Transverse colon (tissue), 4 donors: ENCODE data around the gene ROGDI. TPM values are rescaled to one million over a fixed set of nuclear protein-coding genes. Genes with fewer than 3 reads are reported as not detected.
"Not testable (repeated sequence)": the region's sequence is repeated elsewhere in the genome, so short reads cannot be mapped to it uniquely, and the experiment has no call there.

Source experiments
- DNase-seq: peaks from one replicate; pipeline ENCODE4 v3.0.0-alpha.2; 2019
- H3K27ac ChIP-seq, 4 donors: fragments of 200-600 bp; sonication (generic); 2 replicates each; pipeline ENCODE4 v1.5.1; 2016 to 2018; ENCODE audit warnings: inconsistent platforms in 4 of 4
- H3K27me3 ChIP-seq: fragments of 200-600 bp; sonication (generic); 2 replicates; pipeline ENCODE4 v1.5.1; 2017; ENCODE audit warnings: inconsistent platforms
- H3K36me3 ChIP-seq, 4 donors: fragments of 200-600 bp; sonication (generic); 2 replicates each; pipeline ENCODE4 v1.5.1; 2017 to 2019; ENCODE audit warnings: inconsistent platforms in 4 of 4
- H3K4me1 ChIP-seq, 4 donors: fragments of 200-600 bp; sonication (generic); 2 replicates each; pipeline ENCODE4 v1.5.1; 2017 to 2020; ENCODE audit warnings: inconsistent platforms in 4 of 4
- H3K4me3 ChIP-seq, 4 donors: fragments of 200-600 bp; sonication (generic); 1 replicate in 1 of 4; 2 replicates in 3 of 4; pipeline versions ENCODE4 v1.5.1 to v1.6.1; 2017 to 2019; ENCODE audit warnings: inconsistent platforms in 4 of 4
- H3K9me3 ChIP-seq, 2 donors: fragments of 200-600 bp; sonication (generic); 2 replicates each; pipeline ENCODE4 v1.5.1; 2017 to 2019; ENCODE audit warnings: inconsistent platforms in 2 of 2
- EP300 ChIP-seq: sonication (generic); formaldehyde crosslinking; IDR thresholded peaks from one replicate; pipeline ENCODE4 v1.6.1; 2017; ENCODE audit warnings: antibody characterized with exemption, low read depth
- POLR2A ChIP-seq: fragments of 450-650 bp; IDR thresholded peaks from one replicate; pipeline ENCODE4 v1.6.1; 2016; ENCODE audit warnings: antibody characterized with exemption, mild to moderate bottlenecking, moderate library complexity
- POLR2AphosphoS5 ChIP-seq, 3 donors: sonication (generic); formaldehyde crosslinking; IDR thresholded peaks; one replicate each; pipeline ENCODE4 v1.6.1; 2016; ENCODE audit warnings: antibody characterized with exemption in 3 of 3
- WGBS, 2 donors: methylation state at CpG; one replicate each; pipeline ENCODE4 v1.1.5; 2018; ENCODE audit warnings: low coverage in 1 of 2; 5-methylcytosine and 5-hydroxymethylcytosine counted together
- in situ Hi-C, 4 donors: fragments of 200-750 bp; cut with MboI; loops; one replicate each; pipeline versions ENCODE4 v1.15.0 to v1.15.1; 2017; ENCODE audit warnings: low sequenced_read_pairs in 3 of 4, low pct_ligation_motif_present in 1 of 4, low pct_unique_long_range_greater_than_20kb in 1 of 4
- intact Hi-C: fragments of 100-400 bp; cut with DNase I; formaldehyde crosslinking; loops from one replicate; pipeline ENCODE4 v1.15.1; 2023; ENCODE audit warnings: low total_unique reads
- total RNA-seq, 4 donors: library from RNA; depleted of rRNA; stranded (reverse); fragments of >200 nt; gene quantifications; one replicate each; pipeline ENCODE4 v1.1.0, GENCODE V29; 2016
- TF ChIP-seq, protein P1 (sequence below), 5 experiments: fragments of 200-600 bp in 3 of 5; fragments of 450-650 bp in 2 of 5; sonication (generic) in 3 of 5; IDR thresholded peaks; 1 replicate in 2 of 5; 2 replicates in 3 of 5; pipeline ENCODE4 v1.5.1; 2016 to 2017; ENCODE audit warnings: antibody characterized with exemption in 5 of 5, inconsistent platforms in 3 of 5, mild to moderate bottlenecking in 2 of 5, moderate library complexity in 1 of 5

The ROGDI gene
- total RNA-seq, 4 donors from 2014 or later, result 28.1 to 75.2 (median 43.7) TPM

DNA sequence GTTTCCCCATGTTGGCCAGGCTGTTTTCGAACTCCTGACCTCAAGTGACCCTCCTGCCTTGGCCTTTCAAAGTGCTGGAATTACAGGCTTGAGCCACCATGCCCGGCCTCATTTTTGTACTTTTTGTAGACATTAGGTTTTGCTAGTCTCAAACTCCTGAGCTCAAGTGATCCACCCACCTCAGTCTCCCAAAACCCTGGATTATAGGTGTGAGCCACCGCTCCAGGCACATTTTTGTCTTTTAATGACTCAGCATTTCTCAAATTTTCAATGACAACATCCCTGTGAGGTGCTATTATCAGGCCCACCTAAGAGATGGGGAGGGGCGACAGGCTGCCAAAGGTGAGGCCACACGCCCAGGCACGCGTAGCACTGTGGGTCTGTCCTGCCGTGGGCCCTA is 15.4 kb downstream of the ROGDI start:
- in situ Hi-C loops (no loop called here), intact Hi-C loops (no loop called here)

DNA sequence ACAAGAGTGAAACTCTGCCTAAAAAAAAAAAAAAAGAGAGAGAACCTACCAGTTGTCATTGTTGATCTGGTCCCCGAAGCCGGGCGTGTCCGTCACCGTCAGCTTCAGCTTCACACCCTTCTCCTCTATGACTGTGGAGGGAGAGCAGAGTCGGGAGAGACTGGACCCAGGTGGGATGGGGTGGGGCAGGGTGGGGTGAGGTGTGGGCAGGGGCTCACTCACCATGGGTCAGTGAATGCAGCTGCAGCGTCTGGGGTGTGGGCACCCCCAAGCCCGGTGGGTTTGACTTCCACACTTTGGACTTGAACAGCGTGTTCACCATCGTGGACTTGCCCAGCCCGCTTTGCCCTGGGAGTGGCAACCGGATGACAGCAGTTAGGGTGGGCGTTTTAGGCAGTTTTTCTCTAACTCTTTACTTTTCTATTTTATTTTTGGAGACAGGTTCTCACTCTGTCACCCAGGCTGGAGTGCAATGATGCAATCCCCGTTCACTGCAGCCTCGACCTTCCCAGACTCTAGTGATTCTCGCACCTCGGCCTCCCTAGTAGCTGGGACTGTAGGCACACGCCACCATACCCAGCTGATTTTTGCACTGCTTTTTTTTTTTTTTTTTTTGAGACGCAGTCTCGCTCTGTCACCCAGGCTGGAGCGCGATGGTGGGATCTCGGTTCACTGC is 16.5 kb downstream of the ROGDI start:
- Histone ChIP-seq H3K27me3 (no peaks in the 10 kb centered on the region), H3K4me3 (no peak overlapping the region), H3K27ac (no peak overlapping the region), H3K9me3 (no peaks in the 10 kb centered on the region), H3K36me3 (no peaks in the 10 kb centered on the region), H3K4me1 (peaks cover 0 to 7% (median 0%) of the 10 kb centered on the region in 4 donors)
- WGBS, 2 donors, result 68 to 98% methylated on average over 5 to 23 of the region's 23 CpGs
- in situ Hi-C loops, result no loop called here
- DNase-seq, result no peak
- TF ChIP-seq EP300 (no peak), POLR2A (no peak), POLR2AphosphoS5 (IDR thresholded peaks at IDR 0.05) (no peak)
- TF ChIP-seq, protein P1, sequence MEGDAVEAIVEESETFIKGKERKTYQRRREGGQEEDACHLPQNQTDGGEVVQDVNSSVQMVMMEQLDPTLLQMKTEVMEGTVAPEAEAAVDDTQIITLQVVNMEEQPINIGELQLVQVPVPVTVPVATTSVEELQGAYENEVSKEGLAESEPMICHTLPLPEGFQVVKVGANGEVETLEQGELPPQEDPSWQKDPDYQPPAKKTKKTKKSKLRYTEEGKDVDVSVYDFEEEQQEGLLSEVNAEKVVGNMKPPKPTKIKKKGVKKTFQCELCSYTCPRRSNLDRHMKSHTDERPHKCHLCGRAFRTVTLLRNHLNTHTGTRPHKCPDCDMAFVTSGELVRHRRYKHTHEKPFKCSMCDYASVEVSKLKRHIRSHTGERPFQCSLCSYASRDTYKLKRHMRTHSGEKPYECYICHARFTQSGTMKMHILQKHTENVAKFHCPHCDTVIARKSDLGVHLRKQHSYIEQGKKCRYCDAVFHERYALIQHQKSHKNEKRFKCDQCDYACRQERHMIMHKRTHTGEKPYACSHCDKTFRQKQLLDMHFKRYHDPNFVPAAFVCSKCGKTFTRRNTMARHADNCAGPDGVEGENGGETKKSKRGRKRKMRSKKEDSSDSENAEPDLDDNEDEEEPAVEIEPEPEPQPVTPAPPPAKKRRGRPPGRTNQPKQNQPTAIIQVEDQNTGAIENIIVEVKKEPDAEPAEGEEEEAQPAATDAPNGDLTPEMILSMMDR (IDR thresholded peaks at IDR 0.05), result no peak
- intact Hi-C loops, result no loop called here

More for the DNA sequence above, 15.4 kb downstream of the ROGDI start:
- Histone ChIP-seq H3K9me3 (no peaks in the 10 kb centered on the region), H3K27me3 (no peaks in the 10 kb centered on the region), H3K4me1 (peaks cover 0 to 7% (median 0%) of the 10 kb centered on the region in 4 donors), H3K4me3 (no peak overlapping the region), H3K27ac (no peak overlapping the region), H3K36me3 (no peaks in the 10 kb centered on the region)
- TF ChIP-seq, protein P1 (IDR thresholded peaks at IDR 0.05), result no peak
- no peak for TF ChIP-seq POLR2AphosphoS5 (IDR thresholded peaks at IDR 0.05)
- TF ChIP-seq EP300, result no peak
- no peak for TF ChIP-seq POLR2A
- DNase-seq, result no peak
- WGBS, 2 donors, result 93 to 100% methylated on average over 1 to 8 of the region's 8 CpGs

DNA sequence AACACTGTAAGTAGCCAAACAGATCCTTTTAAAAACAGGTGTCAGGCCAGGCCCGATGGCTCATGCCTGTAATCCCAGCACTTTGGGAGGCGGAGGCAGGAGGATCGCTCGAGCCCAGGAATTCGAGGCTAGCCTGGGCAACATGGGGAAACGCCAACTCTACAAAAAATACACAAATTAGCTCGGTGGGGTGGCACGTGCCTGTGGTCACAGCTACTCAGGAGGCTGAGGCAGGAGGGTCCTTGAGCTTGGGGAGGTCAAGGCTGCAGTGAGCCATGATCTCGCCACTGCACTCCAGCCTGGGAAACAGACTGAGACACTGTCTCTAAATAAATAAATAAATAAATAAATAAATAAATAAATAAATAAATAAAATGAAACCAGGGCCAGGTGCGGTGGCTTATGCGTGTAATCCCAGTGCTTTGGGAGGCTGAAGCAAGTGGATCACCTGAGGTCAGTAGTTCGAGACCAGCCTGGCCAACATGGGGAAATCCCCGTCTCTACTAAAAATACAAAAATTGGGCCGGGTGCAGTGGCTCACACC is 17.9 kb downstream of the ROGDI start:
- H3K36me3 ChIP-seq, H3K4me3 ChIP-seq, H3K27ac ChIP-seq, H3K4me1 ChIP-seq, in situ Hi-C loops, H3K9me3 ChIP-seq, H3K27me3 ChIP-seq, intact Hi-C loops, DNase-seq: not testable (repeated sequence)
- WGBS, 2 donors, result 86 to 96% methylated on average over 6 to 14 of the region's 14 CpGs

DNA sequence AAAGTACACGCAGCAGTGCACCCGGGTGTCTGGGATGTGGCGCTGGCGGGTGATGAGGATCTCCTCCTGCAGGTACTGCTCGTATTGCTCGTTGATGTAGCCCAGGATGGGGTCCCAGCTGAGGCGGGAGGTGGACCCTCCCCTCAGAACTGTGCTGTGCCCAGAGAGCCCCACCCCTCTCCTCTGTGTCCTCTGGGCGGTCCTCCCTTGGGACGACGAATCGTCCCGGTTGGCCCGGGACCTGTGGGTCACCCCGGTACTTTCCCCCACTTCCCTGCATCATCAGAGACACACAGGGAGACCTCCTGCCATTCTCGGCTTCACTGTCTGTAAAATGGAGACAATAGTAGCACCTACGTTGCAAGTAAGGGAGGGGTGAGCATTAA is 18.5 kb downstream of the ROGDI start:
- no peaks in the 10 kb centered on the region for H3K9me3 ChIP-seq
- no peak overlapping the region for H3K4me3 ChIP-seq
- in situ Hi-C loops, result no loop called here
- H3K4me1 ChIP-seq, result peaks cover 0 to 7% (median 0%) of the 10 kb centered on the region in 4 donors
- DNase-seq, result no peak
- WGBS, 2 donors, result 75% methylated on average over 16 of the region's 16 CpGs; no CpG with 5 or more reads in 1 of the 2 donors
- no peaks in the 10 kb centered on the region for H3K36me3 ChIP-seq
- TF ChIP-seq, protein P1 (IDR thresholded peaks at IDR 0.05), result no peak
- no peak for TF ChIP-seq EP300
- no peak for TF ChIP-seq POLR2A
- TF ChIP-seq POLR2AphosphoS5 (IDR thresholded peaks at IDR 0.05), result no peak
- H3K27ac ChIP-seq, result no peak overlapping the region
- H3K27me3 ChIP-seq, result no peaks in the 10 kb centered on the region
- intact Hi-C loops, result no loop called here
